ENCODE data around the gene GRB7.

GRB7 gene

GRCh38 chr17:39701012-39701783 is 36.5 kb upstream of the GRB7 start:
- peak overlapping the region; percentile 60 for H3K27ac ChIP-seq (ENCODE audit: poor library complexity, severe bottlenecking)
- H3K4me3 ChIP-seq (ENCODE audit: severe bottlenecking): peak overlapping the region; percentile 71
- TF ChIP-seq, protein P1, sequence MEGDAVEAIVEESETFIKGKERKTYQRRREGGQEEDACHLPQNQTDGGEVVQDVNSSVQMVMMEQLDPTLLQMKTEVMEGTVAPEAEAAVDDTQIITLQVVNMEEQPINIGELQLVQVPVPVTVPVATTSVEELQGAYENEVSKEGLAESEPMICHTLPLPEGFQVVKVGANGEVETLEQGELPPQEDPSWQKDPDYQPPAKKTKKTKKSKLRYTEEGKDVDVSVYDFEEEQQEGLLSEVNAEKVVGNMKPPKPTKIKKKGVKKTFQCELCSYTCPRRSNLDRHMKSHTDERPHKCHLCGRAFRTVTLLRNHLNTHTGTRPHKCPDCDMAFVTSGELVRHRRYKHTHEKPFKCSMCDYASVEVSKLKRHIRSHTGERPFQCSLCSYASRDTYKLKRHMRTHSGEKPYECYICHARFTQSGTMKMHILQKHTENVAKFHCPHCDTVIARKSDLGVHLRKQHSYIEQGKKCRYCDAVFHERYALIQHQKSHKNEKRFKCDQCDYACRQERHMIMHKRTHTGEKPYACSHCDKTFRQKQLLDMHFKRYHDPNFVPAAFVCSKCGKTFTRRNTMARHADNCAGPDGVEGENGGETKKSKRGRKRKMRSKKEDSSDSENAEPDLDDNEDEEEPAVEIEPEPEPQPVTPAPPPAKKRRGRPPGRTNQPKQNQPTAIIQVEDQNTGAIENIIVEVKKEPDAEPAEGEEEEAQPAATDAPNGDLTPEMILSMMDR (IDR thresholded peaks at IDR 0.05; ENCODE audit: poor library complexity, severe bottlenecking): no peak
- H3K27me3 ChIP-seq (ENCODE audit: insufficient read depth, poor library complexity, severe bottlenecking): no peaks in the 10 kb centered on the region
- peaks cover 17% of the 10 kb centered on the region for H3K4me1 ChIP-seq (ENCODE audit: insufficient read depth, poor library complexity, severe bottlenecking)
- ATAC-seq (ENCODE audit: low read depth) (no peak), DNase-seq (ENCODE audit: low spot score) (no peak)
- H3K36me3 ChIP-seq (ENCODE audit: low read depth): no peaks in the 10 kb centered on the region
- no peaks in the 10 kb centered on the region for H3K9me3 ChIP-seq (ENCODE audit: severe bottlenecking)

- ATAC-seq (ENCODE audit: low read depth) (no peak), DNase-seq (ENCODE audit: low spot score) (no peak)
- Histone ChIP-seq H3K27ac (ENCODE audit: poor library complexity, severe bottlenecking) (no peak overlapping the region), H3K9me3 (ENCODE audit: severe bottlenecking) (no peaks in the 10 kb centered on the region), H3K27me3 (ENCODE audit: insufficient read depth, poor library complexity, severe bottlenecking) (no peaks in the 10 kb centered on the region), H3K4me3 (ENCODE audit: severe bottlenecking) (no peak overlapping the region), H3K36me3 (ENCODE audit: low read depth) (peaks cover under 1% of the 10 kb centered on the region), H3K4me1 (ENCODE audit: insufficient read depth, poor library complexity, severe bottlenecking) (peaks cover 21% of the 10 kb centered on the region)
- TF ChIP-seq, protein P1 (IDR thresholded peaks at IDR 0.05; ENCODE audit: poor library complexity, severe bottlenecking): no peak
These were observed 35.8 kb upstream of the GRB7 start for GRCh38 chr17:39701784-39702422.

DNA sequence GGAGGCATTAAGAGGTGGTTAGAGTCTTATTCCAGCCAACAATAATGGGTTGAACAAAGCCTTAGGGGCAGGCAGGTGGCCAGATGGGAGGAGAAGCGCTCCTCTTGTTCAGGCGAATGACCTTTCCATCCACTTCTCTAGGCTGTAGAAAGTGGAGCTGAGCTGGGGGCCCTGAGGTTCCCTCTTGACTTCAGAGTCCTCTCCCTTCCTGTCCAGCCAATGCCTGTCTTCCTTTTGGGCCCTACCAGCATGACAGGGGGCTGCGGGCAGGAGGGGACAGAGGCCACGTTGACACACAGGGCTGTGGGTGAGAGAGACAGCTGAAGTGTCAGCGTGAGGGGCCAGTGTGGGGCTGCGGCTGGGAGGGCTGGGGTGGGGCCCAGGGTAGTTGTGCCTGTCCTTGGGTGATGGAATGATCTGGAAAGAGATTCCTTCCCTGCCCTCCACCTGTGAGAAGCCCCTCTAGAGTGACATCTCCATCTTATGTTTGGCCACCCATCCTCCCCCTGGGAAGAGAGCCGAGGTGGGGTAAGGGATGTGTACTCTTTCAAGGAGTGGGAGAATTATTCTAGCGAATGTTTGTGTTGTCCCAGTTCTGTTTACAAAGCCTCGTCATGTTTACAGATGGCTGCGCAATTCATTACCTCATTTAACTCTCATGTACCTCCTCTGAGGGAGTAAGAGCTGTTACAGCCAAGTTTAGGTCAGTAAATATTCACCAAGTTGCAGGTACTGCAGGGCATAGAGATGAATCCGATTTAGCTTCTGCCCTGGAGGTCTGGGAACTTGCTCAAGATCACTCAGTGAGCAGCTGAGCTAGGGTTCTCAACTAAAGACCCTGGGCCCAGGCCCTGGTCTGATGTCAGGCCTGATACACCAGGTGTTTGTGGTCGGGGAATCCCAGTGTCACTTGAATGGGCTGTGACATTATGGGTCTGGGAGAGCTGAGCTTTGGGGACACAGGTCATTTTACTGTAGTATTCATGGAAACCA is 34.5 kb upstream of the GRB7 start:
- Histone ChIP-seq H3K4me3 (ENCODE audit: severe bottlenecking) (no peak overlapping the region), H3K27ac (ENCODE audit: poor library complexity, severe bottlenecking) (no peak overlapping the region), H3K27me3 (ENCODE audit: insufficient read depth, poor library complexity, severe bottlenecking) (no peaks in the 10 kb centered on the region), H3K9me3 (ENCODE audit: severe bottlenecking) (no peaks in the 10 kb centered on the region), H3K36me3 (ENCODE audit: low read depth) (peaks cover 13% of the 10 kb centered on the region), H3K4me1 (ENCODE audit: insufficient read depth, poor library complexity, severe bottlenecking) (peaks cover 21% of the 10 kb centered on the region)
- TF ChIP-seq, protein P1 (IDR thresholded peaks at IDR 0.05; ENCODE audit: poor library complexity, severe bottlenecking): no peak
- DNase-seq (ENCODE audit: low spot score) (no peak), ATAC-seq (ENCODE audit: low read depth) (no peak)

DNA sequence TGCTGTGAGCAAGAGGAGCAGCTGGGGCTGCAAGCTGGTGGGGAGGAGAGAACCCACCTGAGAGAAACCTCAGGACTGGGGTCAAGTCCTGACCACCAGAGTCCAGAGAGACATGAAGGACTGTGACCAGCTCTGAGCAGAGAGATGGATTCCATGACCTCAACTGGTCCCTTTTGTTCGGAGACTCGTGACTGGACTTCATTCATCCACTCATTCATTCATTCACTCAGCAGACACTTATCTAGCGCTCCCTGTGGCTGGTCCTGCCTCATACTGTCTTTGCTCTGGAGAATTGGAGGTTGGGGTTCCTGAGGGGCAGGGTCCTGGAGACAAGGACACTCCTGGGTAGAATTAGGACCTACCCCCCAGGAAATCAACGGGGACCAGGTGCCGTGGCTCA is 33.8 kb upstream of the GRB7 start:
- DNase-seq (ENCODE audit: low spot score) (no peak), ATAC-seq (ENCODE audit: low read depth) (no peak)
- TF ChIP-seq, protein P1 (IDR thresholded peaks at IDR 0.05; ENCODE audit: poor library complexity, severe bottlenecking): no peak
- no peaks in the 10 kb centered on the region for H3K27me3 ChIP-seq (ENCODE audit: insufficient read depth, poor library complexity, severe bottlenecking)
- H3K4me3 ChIP-seq (ENCODE audit: severe bottlenecking): no peak overlapping the region
- H3K27ac ChIP-seq (ENCODE audit: poor library complexity, severe bottlenecking): no peak overlapping the region
- H3K36me3 ChIP-seq (ENCODE audit: low read depth): peaks cover 21% of the 10 kb centered on the region
- H3K9me3 ChIP-seq (ENCODE audit: severe bottlenecking): no peaks in the 10 kb centered on the region
- peaks cover 21% of the 10 kb centered on the region for H3K4me1 ChIP-seq (ENCODE audit: insufficient read depth, poor library complexity, severe bottlenecking)

Data from RWPE2 (cell line).